Measurements from ENCODE around the gene ITFG2. TPM values are rescaled to one million over a fixed set of nuclear protein-coding genes. Genes with fewer than 3 reads are reported as not detected.

ITFG2 gene
- total and polyA plus RNA-seq, 8 donors: 17.0 to 51.6 (median 24.1) TPM

- intact Hi-C loops (cut with DNase I): no loop called here
- Histone ChIP-seq H3K4me1 (no peaks in the 10 kb centered on the region), H3K4me3 (no peak overlapping the region), H3K27ac (no peak overlapping the region), H3K36me3 (peaks cover 6 to 57% (median 36%) of the 10 kb centered on the region in 3 donors), H3K27me3 (no peaks in the 10 kb centered on the region), H3K9me3 (no peaks in the 10 kb centered on the region)
- DNase-seq (no peak), ATAC-seq (peak in 3 of 4 donors; percentile 34 to 52 (median 36)), FAIRE-seq (no peak)
- TF ChIP-seq CTCF (IDR thresholded peaks at IDR 0.05): no peak
- 60 to 67% methylated on average over 5 of the region's 5 CpGs for WGBS, 2 donors
These were observed 7.9 kb upstream of the ITFG2 start for GRCh38 chr12:2804393-2805142.

- no peak for FAIRE-seq
- Histone ChIP-seq H3K4me3 (no peak overlapping the region), H3K36me3 (peaks cover 6 to 52% (median 31%) of the 10 kb centered on the region in 3 donors), H3K9me3 (no peaks in the 10 kb centered on the region), H3K27ac (no peak overlapping the region), H3K27me3 (no peaks in the 10 kb centered on the region), H3K4me1 (no peaks in the 10 kb centered on the region)
- ATAC-seq: no peak
- TF ChIP-seq CTCF (IDR thresholded peaks at IDR 0.05): no peak
- intact Hi-C loops (cut with DNase I): no loop called here
- no peak for DNase-seq
- 53 to 54% methylated on average over 2 of the region's 2 CpGs for WGBS, 2 donors
These were observed 7.3 kb upstream of the ITFG2 start for GRCh38 chr12:2805143-2805520.

GRCh38 chr12:2806700-2807099 is 5.8 kb upstream of the ITFG2 start:
- Histone ChIP-seq H3K27ac (no peak overlapping the region), H3K4me3 (no peak overlapping the region), H3K36me3 (peaks cover 6 to 36% (median 17%) of the 10 kb centered on the region in 3 donors), H3K27me3 (no peaks in the 10 kb centered on the region), H3K9me3 (no peaks in the 10 kb centered on the region), H3K4me1 (peaks cover 0 to 1% (median 0%) of the 10 kb centered on the region in 3 donors)
- 88 to 89% methylated on average over 6 of the region's 6 CpGs for WGBS, 2 donors
- DNase-seq: no peak
- no peak for TF ChIP-seq CTCF (IDR thresholded peaks at IDR 0.05)
- no peak for ATAC-seq
- intact Hi-C loops (cut with DNase I): no loop called here
- no peak for FAIRE-seq

- WGBS, 2 donors: 43 to 47% methylated on average over 5 of the region's 5 CpGs
- peak overlapping the region in 3 of 4 donors; percentile 94 to 96 (median 94) for H3K27ac ChIP-seq
These were observed 667 bp upstream of the ITFG2 start for GRCh38 chr12:2811801-2812200.

More at GRCh38 chr12:2811801-2812200, 667 bp upstream of the ITFG2 start:
- FAIRE-seq (no peak), DNase-seq (no peak), ATAC-seq (no peak)
- Histone ChIP-seq H3K9me3 (no peaks in the 10 kb centered on the region), H3K36me3 (no peaks in the 10 kb centered on the region), H3K4me3 (peak overlapping the region; percentile 37 to 61 (median 57)), H3K4me1 (peaks cover 8 to 12% (median 10%) of the 10 kb centered on the region in 3 donors), H3K27me3 (no peaks in the 10 kb centered on the region)
- intact Hi-C loops (cut with DNase I): no loop called here
- no peak for TF ChIP-seq CTCF (IDR thresholded peaks at IDR 0.05)

All from pancreas (tissue), 10 donors.